K562 (cell line): ENCODE data around the gene NISCH. TPM values are rescaled to one million over a fixed set of nuclear protein-coding genes. Genes with fewer than 3 reads are reported as not detected.

Source experiments
- ATAC-seq: fragments of 200-7000 bp; cut with Tn5 transposase; 3 replicates; pipeline ENCODE4 v1.9.1; 2020; ENCODE audit warnings: moderate library complexity
- BruUV-seq: library from RNA; stranded (reverse); fragments of 400-500 nt; replicated peaks from 2 replicates; lab custom pipeline; 2021; lab: Mats Ljungman, UMichigan
- CTCF ChIA-PET: fragments of 300-600 bp; formaldehyde crosslinking; extraction: SDS; loops from one replicate; lab custom pipeline; 2021; ENCODE audit warnings: low intra/inter-chr PET ratio; lab: Yijun Ruan, JAX
- POLR2A ChIA-PET: fragments of 300-600, 350-650 bp; sonication (Branson Sonifier 250); formaldehyde crosslinking; extraction: SDS; loops from one replicate; lab custom pipeline; 2021; ENCODE audit warnings: antibody characterized with exemption, inconsistent platforms; lab: Yijun Ruan, JAX
- DNase-seq, 4 experiments: peaks; one replicate each; pipeline versions ENCODE4 v3.0.0 to v3.0.0-alpha.2; 2011 to 2018; ENCODE audit warnings: low spot score in 3 of 4, mixed read lengths in 3 of 4; ENCODE audit errors: extremely low read depth in 1 of 4
- FAIRE-seq: peaks from 2 replicates; lab custom pipeline; 2011; peaks lifted over from hg19 to GRCh38; lab: Jason Lieb, UNC
- H2AFZ ChIP-seq: 2 replicates; pipeline ENCODE4 v1.6.0; 2011; ENCODE audit warnings: low read depth, low read length, control low read depth, inconsistent platforms
- H3K27ac ChIP-seq: fragments of 200-600 bp; 3 replicates; pipeline ENCODE4 v1.8.0; 2011; ENCODE audit warnings: low read depth, mild to moderate bottlenecking, control low read depth, inconsistent platforms, low read length, moderate library complexity, mixed read lengths; ENCODE audit errors: extremely low read depth
- H3K27me3 ChIP-seq, 2 experiments: fragments of 300-600 bp in 1 of 2; 2 replicates in 1 of 2; 3 replicates in 1 of 2; pipeline versions ENCODE4 v1.6.0 to v1.8.0; 2011; ENCODE audit warnings: inconsistent platforms in 2 of 2, low read length in 2 of 2, mild to moderate bottlenecking in 1 of 2, mixed read lengths in 1 of 2, moderate library complexity in 1 of 2; ENCODE audit not compliant: control insufficient read depth in 2 of 2, insufficient read depth in 2 of 2
- H3K36me3 ChIP-seq: fragments of 300-600 bp; 3 replicates; pipeline ENCODE4 v1.8.0; 2011; ENCODE audit warnings: mild to moderate bottlenecking, low read length, inconsistent platforms; ENCODE audit not compliant: control insufficient read depth, insufficient read depth
- H3K4me1 ChIP-seq, 2 experiments: fragments of 200-600 bp in 1 of 2; replicated peaks in 1 of 2; 2 replicates in 1 of 2; 3 replicates in 1 of 2; pipeline versions ENCODE4 v1.5.1 to v1.8.0; 2011; ENCODE audit warnings: inconsistent platforms in 2 of 2, low read length in 2 of 2, mild to moderate bottlenecking in 1 of 2, mixed read lengths in 1 of 2, moderate library complexity in 1 of 2; ENCODE audit not compliant: control insufficient read depth in 2 of 2, insufficient read depth in 2 of 2
- H3K4me2 ChIP-seq: 2 replicates; pipeline ENCODE4 v1.6.1; 2011; ENCODE audit warnings: low read length, control low read depth, inconsistent platforms, mixed read lengths; ENCODE audit not compliant: insufficient read depth
- H3K4me3 ChIP-seq: fragments of 200-600 bp; sonication (generic), shearing (Covaris generic); 2 replicates; pipeline ENCODE4 v1.5.1; 2016; ENCODE audit warnings: control low read depth, inconsistent platforms
- H3K79me2 ChIP-seq: fragments of 200-600 bp; 3 replicates; pipeline ENCODE4 v1.8.0; 2011; ENCODE audit warnings: low read length, inconsistent platforms; ENCODE audit not compliant: control insufficient read depth, insufficient read depth
- H3K9ac ChIP-seq, 2 experiments: 2 replicates each; pipeline versions ENCODE4 v1.6.0 to v1.6.1; 2011; ENCODE audit warnings: low read depth in 2 of 2, low read length in 2 of 2, control low read depth in 1 of 2, inconsistent platforms in 1 of 2, mild to moderate bottlenecking in 1 of 2, mixed read lengths in 1 of 2; ENCODE audit not compliant: insufficient read depth in 1 of 2
- H3K9me1 ChIP-seq: one replicate; pipeline ENCODE4 v1.6.0; 2011; ENCODE audit warnings: inconsistent platforms, mild to moderate bottlenecking, low read length, moderate library complexity; ENCODE audit not compliant: control insufficient read depth, insufficient read depth
- H3K9me3 ChIP-seq: replicated peaks from 2 replicates; pipeline ENCODE4 v1.5.1; 2011; ENCODE audit warnings: low read depth, low read length, inconsistent platforms; ENCODE audit not compliant: control insufficient read depth, insufficient read depth
- H4K20me1 ChIP-seq: replicated peaks from 2 replicates; pipeline ENCODE4 v1.6.1; 2011; ENCODE audit warnings: low read length, inconsistent platforms, mixed read lengths; ENCODE audit not compliant: control insufficient read depth, insufficient read depth
- THRA ChIP-seq: fragments of 450-650 bp; IDR thresholded peaks from 2 replicates; pipeline ENCODE4 v1.6.1; 2017; ENCODE audit warnings: mild to moderate bottlenecking, moderate library complexity
- WGBS: fragments of 100-300 bp; shearing (Covaris generic); methylation state at CpG from one replicate; pipeline ENCODE4 v1.1.6; 2016; ENCODE audit warnings: low coverage, mixed read lengths; ENCODE audit not compliant: insufficient coverage; ENCODE audit errors: missing lambda C conversion rate; 5-methylcytosine and 5-hydroxymethylcytosine counted together
- in situ Hi-C: fragments of 300-500 bp; cut with MboI; formaldehyde crosslinking; loops from 4 replicates; pipeline ENCODE4 v1.15.0; 2018; ENCODE audit warnings: inconsistent platforms, mixed read lengths
- intact Hi-C: fragments of 100-400 bp; cut with micrococcal nuclease; formaldehyde crosslinking; loops from 2 replicates; pipeline ENCODE4 v1.14.2; 2022
- polyA plus RNA-seq, 8 experiments: library from polyadenylated mRNA; depleted of rRNA in 4 of 8; stranded (reverse) in 5 of 8; unstranded in 3 of 8; fragments of >200 nt; fragmentation: Nextera tagmentation in 2 of 8; fragmentation: Illumina TruSeq in 1 of 8; extraction: Ambion mirVana in 2 of 8; extraction: Trizol in 1 of 8; gene quantifications; 2 replicates each; pipeline versions ENCODE4 v1.2.1 to v1.2.3, GENCODE V29; 2011 to 2014; ENCODE audit warnings: inconsistent platforms in 1 of 8, missing spikeins in 1 of 8
- total RNA-seq, 7 experiments: library from RNA; depleted of rRNA in 6 of 7; stranded (reverse); fragments of >200 nt in 6 of 7; fragmentation: Illumina TruSeq in 2 of 7; extraction: Trizol in 2 of 7; gene quantifications; 2 replicates each; pipeline versions ENCODE4 v1.2.1 to v1.2.3, GENCODE V29; 2011 to 2021; ENCODE audit warnings: low replicate concordance in 1 of 7

The NISCH gene
- total and polyA plus RNA-seq, 9 of the 15 experiments (the other 6 are each of a cell fraction or from before 2014, with no cell fraction given): 0.44 to 43.5 (median 23.4) TPM

DNA sequence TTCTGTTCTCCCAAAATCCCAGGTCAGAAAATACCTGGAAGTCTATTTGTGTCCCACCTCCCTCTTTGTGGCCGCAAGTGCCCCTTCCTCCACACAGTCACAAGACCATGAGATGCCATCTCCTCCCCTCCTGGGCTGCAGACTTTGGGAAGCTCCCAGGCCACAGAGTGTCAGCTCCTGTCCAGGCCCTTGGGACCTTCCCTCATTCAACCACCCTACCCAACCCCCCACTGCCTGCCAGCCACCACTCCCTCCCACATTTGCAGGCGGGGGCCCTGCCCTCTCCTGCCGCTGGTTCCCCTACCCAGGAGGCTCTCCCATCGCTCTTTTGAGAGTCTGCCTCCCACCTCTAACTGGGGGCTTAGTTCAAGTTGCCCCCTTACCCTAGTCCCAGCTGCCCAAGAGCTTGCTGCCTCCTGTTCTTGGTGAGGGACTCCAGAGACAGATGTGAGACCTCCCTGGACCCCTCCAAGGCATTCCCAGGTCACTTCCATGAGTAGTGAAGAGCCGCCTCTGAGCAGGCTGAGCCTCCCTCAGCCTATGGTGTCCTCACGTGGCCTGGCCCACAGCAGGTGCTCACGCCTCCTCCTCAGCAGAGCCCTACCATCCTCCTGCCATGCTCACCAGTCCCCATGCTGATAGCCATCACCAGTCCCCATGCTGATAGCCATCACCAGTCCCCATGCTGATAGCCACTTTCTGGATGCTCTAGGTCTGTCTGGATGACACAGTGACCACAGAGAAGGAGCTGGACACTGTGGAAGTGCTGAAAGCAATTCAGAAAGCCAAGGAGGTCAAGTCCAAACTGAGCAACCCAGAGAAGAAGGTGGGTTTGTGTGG is 23.9 kb downstream of the NISCH start:
- H3K27me3 ChIP-seq: no peaks in the 10 kb centered on the region
- no TSS peak for BruUV-seq
- no peaks in the 10 kb centered on the region for H3K9me3 ChIP-seq
- DNase-seq (no peak), FAIRE-seq (no peak), ATAC-seq (no peak)
- peaks cover 0 to 9% of the 10 kb centered on the region in 2 experiments; a peak in 2 of 5 replicates for H3K4me1 ChIP-seq
- H3K4me3 ChIP-seq: no peak overlapping the region
- no peak overlapping the region for H3K27ac ChIP-seq
- 87% methylated on average over 7 of the region's 7 CpGs for WGBS
- peaks cover 79% of the 10 kb centered on the region; the same call in 2 of the 3 replicates for H3K36me3 ChIP-seq
- no peaks in the 10 kb centered on the region for H3K79me2 ChIP-seq
- CTCF ChIA-PET: no interaction called here
- no peaks in the 10 kb centered on the region for H4K20me1 ChIP-seq
- no peak overlapping the region for H3K4me2 ChIP-seq
- in situ Hi-C loops: no loop called here
- H2AFZ ChIP-seq: no peak overlapping the region
- no peak overlapping the region for H3K9ac ChIP-seq
- POLR2A ChIA-PET: interaction anchor here (0.7 kb wide), 1 partner anchor 305 kb away, joined by 4 read pairs; no protein-coding TSS in a partner anchor
- intact Hi-C loops: no loop called here
- TF ChIP-seq THRA: no peak
- H3K9me1 ChIP-seq: no peaks in the 10 kb centered on the region
